SJCRH30 (cell line): ENCODE data around the gene NOXA1. TPM values are rescaled to one million over a fixed set of nuclear protein-coding genes. Genes with fewer than 3 reads are reported as not detected.

Experiments
- DNase-seq, 2 experiments: peaks; one replicate each; pipeline ENCODE4 v3.0.0-alpha.2; 2015 to 2020
- H3K27ac ChIP-seq: fragments of 250-450 bp; sonication (Bioruptor Pico); 2 replicates; pipeline ENCODE4 v1.5.1; 2020; ENCODE audit warnings: mild to moderate bottlenecking, moderate library complexity
- H3K27me3 ChIP-seq: fragments of 250-450 bp; sonication (Bioruptor Pico); 2 replicates; pipeline ENCODE4 v1.5.1; 2020; ENCODE audit warnings: mild to moderate bottlenecking, moderate library complexity
- H3K36me3 ChIP-seq: fragments of 250-450 bp; sonication (Bioruptor Pico); 2 replicates; pipeline ENCODE4 v1.5.1; 2020; ENCODE audit warnings: mild to moderate bottlenecking, moderate library complexity
- H3K4me1 ChIP-seq: fragments of 250-450 bp; sonication (Bioruptor Pico); 2 replicates; pipeline ENCODE4 v1.5.1; 2020; ENCODE audit warnings: mild to moderate bottlenecking, moderate library complexity
- H3K4me3 ChIP-seq: fragments of 250-450 bp; sonication (Bioruptor Pico); 2 replicates; pipeline ENCODE4 v1.5.1; 2020; ENCODE audit warnings: mild to moderate bottlenecking, moderate library complexity
- H3K9me3 ChIP-seq: fragments of 250-450 bp; sonication (Bioruptor Pico); replicated peaks from 2 replicates; pipeline ENCODE4 v1.5.1; 2020; ENCODE audit warnings: mild to moderate bottlenecking, moderate library complexity
- total RNA-seq: library from RNA; depleted of rRNA; stranded (reverse); fragments of >200 nt; shearing (Covaris generic); gene quantifications from 2 replicates; pipeline ENCODE4 v1.2.3, GENCODE V29; 2014; rRNA removed

Gene NOXA1
- total RNA-seq, 1 experiment from 2014 or later: not detected

DNA sequence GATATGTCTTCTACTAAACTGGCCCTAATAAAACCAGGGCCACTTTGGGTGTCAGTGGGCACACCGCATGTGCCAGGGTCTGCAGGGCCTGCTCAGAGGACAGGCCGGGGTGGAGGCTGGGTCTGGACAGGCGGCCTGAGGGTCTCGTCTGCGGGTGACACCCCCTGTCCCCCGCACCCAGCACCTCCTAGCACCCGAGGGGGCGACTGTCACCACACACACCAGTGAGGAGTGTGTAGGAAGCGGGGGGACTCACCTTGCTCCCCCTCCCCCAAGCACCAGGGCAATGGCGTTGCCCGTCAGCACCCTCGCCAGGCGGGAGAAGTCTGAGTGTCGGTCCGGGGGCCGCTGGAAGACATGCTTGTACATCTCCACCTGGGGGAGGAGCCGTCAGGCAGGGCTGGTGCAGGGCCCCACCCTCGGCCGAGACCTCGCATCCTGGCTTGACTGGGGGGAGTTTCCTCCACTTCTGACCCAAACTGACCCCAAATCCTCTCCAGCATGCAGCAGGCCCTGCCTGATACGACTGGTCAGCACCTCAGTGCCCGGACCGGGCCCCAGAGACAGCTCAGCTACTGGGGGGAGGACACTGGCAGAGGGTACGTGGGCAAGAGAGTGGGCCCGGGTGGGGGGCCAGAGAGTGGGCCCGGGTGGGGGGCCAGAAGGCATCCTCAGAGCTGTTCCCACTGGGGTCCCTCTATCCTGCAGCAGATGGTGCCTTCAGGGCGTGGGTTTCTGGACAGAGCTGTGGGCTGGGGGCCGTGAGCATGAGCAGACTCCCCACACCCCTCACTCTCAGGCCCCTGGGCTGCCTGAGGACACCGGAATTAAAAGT is 54.8 kb downstream of the NOXA1 start:
- no peak overlapping the region for H3K4me3 ChIP-seq
- H3K27ac ChIP-seq: no peak overlapping the region
- no peaks in the 10 kb centered on the region for H3K36me3 ChIP-seq
- H3K9me3 ChIP-seq: peaks cover 8% of the 10 kb centered on the region
- H3K27me3 ChIP-seq: no peaks in the 10 kb centered on the region
- H3K4me1 ChIP-seq: peaks cover 15% of the 10 kb centered on the region
- DNase-seq: no peak

DNA sequence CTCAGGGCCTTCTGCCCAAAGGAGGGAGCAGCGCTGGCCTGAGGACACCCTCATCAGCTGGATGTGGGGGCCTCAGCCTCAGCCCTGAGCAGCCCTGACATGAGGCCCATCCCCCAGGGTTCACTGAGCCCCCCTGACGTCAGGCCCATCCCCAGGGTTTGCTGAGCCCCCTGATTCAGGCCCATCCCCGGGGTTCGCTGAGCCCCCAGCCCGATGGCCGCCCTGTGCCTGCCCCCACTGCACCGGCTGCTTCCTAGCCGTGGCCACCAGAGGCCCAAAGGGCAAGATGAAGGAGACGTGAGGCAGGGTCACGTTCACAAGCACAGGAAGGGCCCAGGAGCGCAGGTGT is 55.4 kb downstream of the NOXA1 start:
- no peaks in the 10 kb centered on the region for H3K36me3 ChIP-seq
- H3K9me3 ChIP-seq: peaks cover 5% of the 10 kb centered on the region
- H3K27me3 ChIP-seq: no peaks in the 10 kb centered on the region
- peaks cover 15% of the 10 kb centered on the region for H3K4me1 ChIP-seq
- no peak for DNase-seq
- H3K27ac ChIP-seq: no peak overlapping the region
- no peak overlapping the region for H3K4me3 ChIP-seq

DNA sequence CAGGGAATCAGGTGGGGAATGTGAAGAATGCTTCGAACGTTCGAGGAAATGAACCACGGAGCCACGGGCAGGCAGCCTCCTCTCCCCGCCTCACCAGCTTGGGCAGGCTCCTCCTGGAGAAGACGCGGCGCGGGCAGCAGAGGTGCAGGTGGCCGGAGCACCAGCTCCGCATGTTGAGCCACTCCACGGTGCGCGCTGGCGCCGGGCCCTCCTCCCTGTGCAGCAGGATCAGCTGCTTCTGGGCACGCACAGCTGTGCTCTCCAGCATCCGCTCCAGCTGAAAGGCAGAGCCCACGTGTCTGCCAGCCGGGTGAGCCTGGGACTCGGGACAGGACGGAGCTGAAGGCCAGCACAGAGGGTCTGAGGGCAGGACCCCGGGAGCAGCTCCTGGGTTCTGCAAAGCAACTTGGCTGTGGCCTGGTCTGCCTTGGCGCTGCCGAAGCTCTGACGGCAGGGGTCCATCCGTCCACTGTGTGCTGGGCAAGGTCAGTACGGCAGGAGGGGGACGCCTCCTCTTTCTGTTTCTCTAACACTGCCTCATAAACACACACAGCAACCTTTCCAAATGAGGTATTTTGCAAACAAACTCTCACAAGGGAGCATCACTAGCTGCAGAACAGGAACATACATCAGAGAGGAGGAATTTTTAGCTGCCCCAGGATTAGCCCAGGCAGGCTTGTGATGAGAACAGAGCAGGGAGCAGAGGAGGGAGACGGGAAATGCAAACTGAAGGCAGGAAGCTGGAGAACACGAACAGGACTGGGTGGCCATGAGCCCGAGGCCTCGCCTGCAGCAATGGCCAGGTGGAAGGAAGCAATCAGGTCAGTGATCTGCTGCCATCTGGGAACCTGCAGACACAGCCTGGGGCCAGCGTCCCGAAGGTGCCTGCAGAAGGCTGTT is 56.0 kb downstream of the NOXA1 start:
- Histone ChIP-seq H3K27me3 (no peaks in the 10 kb centered on the region), H3K4me1 (peaks cover 15% of the 10 kb centered on the region), H3K4me3 (peak overlapping the region; percentile 32), H3K9me3 (peaks cover 5% of the 10 kb centered on the region), H3K36me3 (no peaks in the 10 kb centered on the region), H3K27ac (no peak overlapping the region)
- DNase-seq: peak; percentile 79 to 81

DNA sequence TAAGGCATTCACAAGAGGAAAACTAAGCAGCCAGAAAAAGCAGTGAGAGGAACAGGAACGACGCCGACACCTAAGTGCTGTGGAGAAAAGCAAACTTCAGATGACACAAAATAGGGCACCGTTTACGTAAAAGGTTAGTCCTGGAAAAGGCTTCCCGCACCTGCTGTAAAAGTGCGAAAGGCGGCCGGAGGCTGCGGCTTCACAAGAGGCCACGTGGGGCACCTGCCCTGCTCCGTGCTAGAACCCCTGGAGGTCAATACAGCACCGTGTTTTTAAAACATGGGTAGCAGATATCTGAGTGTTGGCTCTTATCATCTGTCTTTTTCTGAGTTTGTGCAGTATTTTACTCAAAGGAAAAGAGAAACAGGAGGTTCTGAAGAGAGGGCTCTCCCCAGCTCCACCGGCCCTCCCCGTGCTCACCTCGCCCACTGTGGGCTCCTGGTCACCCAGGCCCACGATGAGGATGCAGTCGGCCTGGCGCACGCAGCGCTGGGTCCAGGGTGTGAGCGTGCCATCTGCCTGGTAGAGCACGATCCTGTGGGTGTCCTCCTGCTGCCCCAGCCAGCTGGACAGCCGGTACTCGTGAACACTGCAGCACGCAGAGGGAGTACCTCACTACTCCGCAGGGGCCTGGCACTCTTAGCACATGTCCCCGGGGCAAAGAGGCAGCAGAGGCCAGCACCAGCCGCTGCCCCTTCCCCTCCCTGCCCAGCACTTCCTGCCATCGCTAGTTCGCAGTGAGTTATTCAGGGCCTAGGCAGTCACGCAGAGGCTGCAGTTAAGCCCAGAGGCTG is 56.9 kb downstream of the NOXA1 start:
- Histone ChIP-seq H3K4me1 (peaks cover 15% of the 10 kb centered on the region), H3K4me3 (no peak overlapping the region), H3K27ac (no peak overlapping the region), H3K36me3 (no peaks in the 10 kb centered on the region), H3K9me3 (peaks cover 5% of the 10 kb centered on the region), H3K27me3 (no peaks in the 10 kb centered on the region)
- DNase-seq: no peak

DNA sequence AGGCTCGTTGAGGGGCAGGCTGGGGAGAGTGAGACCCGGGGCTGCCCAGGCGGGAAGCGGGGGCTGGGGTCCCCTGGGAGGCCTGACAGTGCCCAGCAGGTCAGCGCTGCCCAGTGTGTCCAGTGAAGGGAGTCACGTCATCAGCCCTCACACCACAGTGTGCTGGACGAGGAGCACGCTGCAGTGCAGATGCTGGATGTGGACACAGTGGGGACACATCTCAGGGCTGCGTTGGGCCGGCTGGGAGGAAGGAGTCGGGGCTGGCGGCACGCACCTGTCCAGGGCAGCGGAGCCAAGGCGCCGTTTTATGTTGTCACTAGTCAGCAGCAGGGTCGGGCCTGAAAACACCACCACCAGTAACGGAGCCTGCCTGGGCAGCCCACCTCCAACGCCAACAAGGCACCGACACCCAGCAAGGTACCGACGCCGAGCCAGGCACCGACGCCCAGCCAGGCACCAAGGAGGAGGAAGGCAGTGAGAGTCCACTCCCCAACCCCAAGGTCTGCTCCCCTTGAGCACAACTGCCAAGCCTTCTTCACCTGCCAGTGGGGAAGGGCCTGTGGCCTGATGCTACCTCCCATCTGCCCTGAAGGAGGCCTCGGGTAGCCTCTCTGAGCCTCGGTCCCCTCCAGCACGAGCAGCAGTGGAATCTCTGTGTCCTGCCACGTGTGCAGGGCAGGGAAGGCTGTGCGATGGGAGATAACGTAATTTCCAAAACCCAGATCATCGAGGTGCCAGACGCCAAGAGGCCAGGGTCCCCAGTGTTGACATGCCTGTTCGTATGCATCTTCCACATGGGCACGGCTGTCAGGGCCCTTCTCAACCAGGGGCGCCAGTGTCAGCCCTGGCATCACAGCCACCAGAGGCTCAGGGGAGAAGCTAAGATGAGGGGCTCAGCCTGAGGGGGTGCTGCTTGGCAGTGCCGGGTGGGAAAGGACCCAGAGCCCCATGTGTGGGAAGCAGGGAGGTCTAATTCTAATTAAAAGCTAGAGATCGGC is 57.8 kb downstream of the NOXA1 start:
- Histone ChIP-seq H3K27ac (no peak overlapping the region), H3K27me3 (no peaks in the 10 kb centered on the region), H3K4me3 (no peak overlapping the region), H3K9me3 (peaks cover 2% of the 10 kb centered on the region), H3K36me3 (no peaks in the 10 kb centered on the region), H3K4me1 (peaks cover 15% of the 10 kb centered on the region)
- no peak for DNase-seq

DNA sequence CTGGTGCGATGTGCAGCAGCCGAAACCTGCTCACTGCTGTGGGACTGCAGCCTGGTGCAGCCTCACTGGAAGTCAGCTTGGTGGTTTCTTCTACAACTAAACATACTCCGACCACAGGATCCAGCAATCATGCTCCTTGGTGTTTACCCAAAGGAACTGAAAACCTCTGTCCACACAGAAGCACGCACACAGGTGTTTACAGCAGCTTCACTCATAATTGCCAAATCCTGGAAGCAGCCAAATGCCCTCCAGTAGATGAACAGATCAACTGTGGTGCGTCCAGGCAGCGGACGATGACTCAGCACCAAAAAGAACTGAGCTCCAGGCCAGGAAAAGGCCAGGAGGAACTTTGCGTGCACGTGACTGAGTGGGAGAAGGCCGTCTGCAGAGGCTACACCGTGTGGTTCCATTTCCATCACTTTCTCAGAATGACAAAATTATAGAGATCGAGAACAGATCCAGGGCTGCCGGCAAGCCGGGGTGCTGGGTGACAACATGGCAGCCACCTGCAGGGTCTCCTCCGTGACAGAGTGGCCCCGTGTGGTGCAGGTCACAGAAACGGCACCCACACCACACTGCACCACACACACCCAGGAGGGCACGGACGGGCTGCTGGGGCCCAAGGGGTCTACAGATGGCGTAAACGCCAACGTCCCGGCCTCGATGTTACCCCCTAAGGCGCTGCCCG is 59.0 kb downstream of the NOXA1 start:
- H3K4me1 ChIP-seq: peaks cover 15% of the 10 kb centered on the region
- peak; percentile 56 to 61 for DNase-seq
- H3K4me3 ChIP-seq: no peak overlapping the region
- 0 out of 2 replicates have a peak, but pooled peaks cover 3% of the 10 kb centered on the region for H3K27me3 ChIP-seq
- H3K9me3 ChIP-seq: no peaks in the 10 kb centered on the region
- no peaks in the 10 kb centered on the region for H3K36me3 ChIP-seq
- H3K27ac ChIP-seq: no peak overlapping the region

Other genes with a start within 250 kb of the NOXA1 start
- gene ANAPC2, start 234.8 kb upstream of the NOXA1 start, total RNA-seq: 29.7 and 38.7 TPM in 2 replicates
- gene SSNA1, start 234.7 kb upstream of the NOXA1 start, total RNA-seq: 73.0 and 88.1 TPM in 2 replicates
- gene TPRN, start 222.7 kb upstream of the NOXA1 start, total RNA-seq: 14.0 and 14.8 TPM in 2 replicates
- gene TMEM203, start 217.7 kb upstream of the NOXA1 start, total RNA-seq: 57.3 and 60.5 TPM in 2 replicates
- 12.5 and 17.2 TPM in 2 replicates for gene NDOR1, start 217.7 kb upstream of the NOXA1 start, total RNA-seq
- gene RNF208, start 201.2 kb upstream of the NOXA1 start, total RNA-seq: 0.23 and 0.43 TPM in 2 replicates
- 1.7 TPM in 2 replicates for gene CYSRT1, start 198.2 kb upstream of the NOXA1 start, total RNA-seq
- not detected in 2 replicates for gene RNF224, start 195.9 kb upstream of the NOXA1 start, total RNA-seq
- gene SLC34A3, start 192.5 kb upstream of the NOXA1 start, total RNA-seq: 0.06 TPM in 1 of 2 replicates, not detected in the other
- 528 and 565 TPM in 2 replicates for gene TUBB4B, start 182.1 kb upstream of the NOXA1 start, total RNA-seq
- gene STPG3, start 172.1 kb upstream of the NOXA1 start, total RNA-seq: not detected in 2 replicates
- gene NELFB, start 168.1 kb upstream of the NOXA1 start, total RNA-seq: 65.5 and 66.8 TPM in 2 replicates
- 4.0 and 4.4 TPM in 2 replicates for gene TOR4A, start 145.7 kb upstream of the NOXA1 start, total RNA-seq
- 0.89 and 1.0 TPM in 2 replicates for gene NRARP, start 121.1 kb upstream of the NOXA1 start, total RNA-seq
- gene EXD3, start 231 bp upstream of the NOXA1 start, total RNA-seq: 1.8 and 1.9 TPM in 2 replicates
- not detected in 2 replicates for gene ENTPD8, start 18.0 kb downstream of the NOXA1 start, total RNA-seq
- gene NSMF, start 35.9 kb downstream of the NOXA1 start, total RNA-seq: 35.4 and 40.3 TPM in 2 replicates
- gene PNPLA7, start 127.0 kb downstream of the NOXA1 start, total RNA-seq: 0.14 and 0.43 TPM in 2 replicates
- 12.3 and 15.6 TPM in 2 replicates for gene MRPL41, start 128.5 kb downstream of the NOXA1 start, total RNA-seq
- 27.5 and 31.7 TPM in 2 replicates for gene DPH7, start 155.5 kb downstream of the NOXA1 start, total RNA-seq
- 46.9 and 48.8 TPM in 2 replicates for gene ZMYND19, start 167.1 kb downstream of the NOXA1 start, total RNA-seq
- gene ARRDC1, start 182.3 kb downstream of the NOXA1 start, total RNA-seq: 4.5 and 5.4 TPM in 2 replicates
- gene EHMT1, start 195.6 kb downstream of the NOXA1 start, total RNA-seq: 77.3 and 79.6 TPM in 2 replicates